Measurements from ENCODE around the gene FLNB.
"Not testable (repeated sequence)": the region's sequence is repeated elsewhere in the genome, so short reads cannot be mapped to it uniquely, and the experiment has no call there.

The FLNB gene

GRCh38 chr3:57973715-57974477, 34.3 kb upstream of the FLNB start:
- in situ Hi-C loops (cut with MboI; ENCODE audit: low sequenced_read_pairs): no loop called here
- DNase-seq (ENCODE audit: low spot score in 2 of 2): no peak
- H3K4me1 ChIP-seq: no peaks in the 10 kb centered on the region
- no peaks in the 10 kb centered on the region for H3K27me3 ChIP-seq (ENCODE audit: low read depth)
- H3K4me3 ChIP-seq: no peak overlapping the region
- no peaks in the 10 kb centered on the region for H3K36me3 ChIP-seq (replicated peaks)
- no peaks in the 10 kb centered on the region for H3K9me3 ChIP-seq

- Histone ChIP-seq H3K36me3 (replicated peaks) (no peaks in the 10 kb centered on the region), H3K27me3 (ENCODE audit: low read depth) (no peaks in the 10 kb centered on the region), H3K4me1 (no peaks in the 10 kb centered on the region), H3K9me3 (no peaks in the 10 kb centered on the region), H3K4me3 (no peak overlapping the region)
- DNase-seq (ENCODE audit: low spot score in 2 of 2): no peak
- in situ Hi-C loops (cut with MboI; ENCODE audit: low sequenced_read_pairs): no loop called here
These were observed 33.3 kb upstream of the FLNB start for GRCh38 chr3:57974796-57975388.

- H3K36me3 ChIP-seq (replicated peaks): no peaks in the 10 kb centered on the region
- in situ Hi-C loops (cut with MboI; ENCODE audit: low sequenced_read_pairs): no loop called here
- H3K9me3 ChIP-seq: no peaks in the 10 kb centered on the region
- DNase-seq (ENCODE audit: low spot score in 2 of 2): no peak
- no peaks in the 10 kb centered on the region for H3K4me1 ChIP-seq
- H3K4me3 ChIP-seq: no peak overlapping the region
- no peaks in the 10 kb centered on the region for H3K27me3 ChIP-seq (ENCODE audit: low read depth)
These were observed 30.4 kb upstream of the FLNB start for GRCh38 chr3:57977818-57978235.

GRCh38 chr3:57978316-57978715, 29.9 kb upstream of the FLNB start:
- Histone ChIP-seq H3K4me3 (no peak overlapping the region), H3K36me3 (replicated peaks) (no peaks in the 10 kb centered on the region), H3K27me3 (ENCODE audit: low read depth) (no peaks in the 10 kb centered on the region), H3K9me3 (no peaks in the 10 kb centered on the region), H3K4me1 (no peaks in the 10 kb centered on the region)
- DNase-seq (ENCODE audit: low spot score in 2 of 2): no peak
- in situ Hi-C loops (cut with MboI; ENCODE audit: low sequenced_read_pairs): no loop called here

GRCh38 chr3:57980416-57980815, 27.8 kb upstream of the FLNB start:
- Histone ChIP-seq H3K36me3 (replicated peaks) (no peaks in the 10 kb centered on the region), H3K27me3 (ENCODE audit: low read depth) (no peaks in the 10 kb centered on the region), H3K4me1 (no peaks in the 10 kb centered on the region), H3K4me3 (no peak overlapping the region), H3K9me3 (no peaks in the 10 kb centered on the region)
- in situ Hi-C loops (cut with MboI; ENCODE audit: low sequenced_read_pairs): no loop called here
- no peak for DNase-seq (ENCODE audit: low spot score in 2 of 2)

GRCh38 chr3:57981483-57982087, 26.6 kb upstream of the FLNB start:
- H3K27me3 ChIP-seq (ENCODE audit: low read depth): no peaks in the 10 kb centered on the region
- in situ Hi-C loops (cut with MboI; ENCODE audit: low sequenced_read_pairs): no loop called here
- no peaks in the 10 kb centered on the region for H3K9me3 ChIP-seq
- no peak for DNase-seq (ENCODE audit: low spot score in 2 of 2)
- H3K4me3 ChIP-seq: no peak overlapping the region
- H3K36me3 ChIP-seq (replicated peaks): no peaks in the 10 kb centered on the region
- no peaks in the 10 kb centered on the region for H3K4me1 ChIP-seq

- H3K36me3 ChIP-seq (replicated peaks): no peaks in the 10 kb centered on the region
- in situ Hi-C loops (cut with MboI; ENCODE audit: low sequenced_read_pairs): no loop called here
- H3K27me3 ChIP-seq (ENCODE audit: low read depth): no peaks in the 10 kb centered on the region
- H3K4me3 ChIP-seq: no peak overlapping the region
- H3K4me1 ChIP-seq: no peaks in the 10 kb centered on the region
- DNase-seq (ENCODE audit: low spot score in 2 of 2): no peak
- no peaks in the 10 kb centered on the region for H3K9me3 ChIP-seq
These were observed 25.5 kb upstream of the FLNB start for GRCh38 chr3:57982561-57983243.

GRCh38 chr3:57983734-57984518, 24.3 kb upstream of the FLNB start:
- Histone ChIP-seq H3K27me3 (ENCODE audit: low read depth) (no peaks in the 10 kb centered on the region), H3K36me3 (replicated peaks) (no peaks in the 10 kb centered on the region), H3K4me3 (no peak overlapping the region), H3K9me3 (no peaks in the 10 kb centered on the region), H3K4me1 (no peaks in the 10 kb centered on the region)
- no peak for DNase-seq (ENCODE audit: low spot score in 2 of 2)
- in situ Hi-C loops (cut with MboI; ENCODE audit: low sequenced_read_pairs): no loop called here

GRCh38 chr3:57985176-57985983, 22.8 kb upstream of the FLNB start:
- no peaks in the 10 kb centered on the region for H3K9me3 ChIP-seq
- H3K4me3 ChIP-seq: no peak overlapping the region
- no peaks in the 10 kb centered on the region for H3K27me3 ChIP-seq (ENCODE audit: low read depth)
- no peak for DNase-seq (ENCODE audit: low spot score in 2 of 2)
- H3K36me3 ChIP-seq (replicated peaks): no peaks in the 10 kb centered on the region
- in situ Hi-C loops (cut with MboI; ENCODE audit: low sequenced_read_pairs): no loop called here
- no peaks in the 10 kb centered on the region for H3K4me1 ChIP-seq

- Histone ChIP-seq H3K4me1 (no peaks in the 10 kb centered on the region), H3K4me3 (no peak overlapping the region), H3K9me3 (no peaks in the 10 kb centered on the region), H3K27me3 (ENCODE audit: low read depth) (no peaks in the 10 kb centered on the region), H3K36me3 (replicated peaks) (no peaks in the 10 kb centered on the region)
- DNase-seq (ENCODE audit: low spot score in 2 of 2): no peak
- in situ Hi-C loops (cut with MboI; ENCODE audit: low sequenced_read_pairs): no loop called here
These were observed 22.3 kb upstream of the FLNB start for GRCh38 chr3:57985984-57986246.

GRCh38 chr3:57986261-57986660, 22.0 kb upstream of the FLNB start:
- Histone ChIP-seq H3K4me3 (no peak overlapping the region), H3K4me1 (no peaks in the 10 kb centered on the region), H3K27me3 (ENCODE audit: low read depth) (no peaks in the 10 kb centered on the region), H3K36me3 (replicated peaks) (no peaks in the 10 kb centered on the region), H3K9me3 (no peaks in the 10 kb centered on the region)
- DNase-seq (ENCODE audit: low spot score in 2 of 2): no peak
- in situ Hi-C loops (cut with MboI; ENCODE audit: low sequenced_read_pairs): no loop called here

GRCh38 chr3:57989198-57989597, 19.0 kb upstream of the FLNB start:
- H3K27me3 ChIP-seq (ENCODE audit: low read depth); H3K4me1 ChIP-seq; H3K4me3 ChIP-seq; in situ Hi-C loops (cut with MboI; ENCODE audit: low sequenced_read_pairs); H3K9me3 ChIP-seq; DNase-seq (ENCODE audit: low spot score in 2 of 2); H3K36me3 ChIP-seq (replicated peaks): not testable (repeated sequence)

- H3K4me1 ChIP-seq: peaks cover 8% of the 10 kb centered on the region
- no peak overlapping the region for H3K4me3 ChIP-seq
- no peaks in the 10 kb centered on the region for H3K36me3 ChIP-seq (replicated peaks)
- in situ Hi-C loops (cut with MboI; ENCODE audit: low sequenced_read_pairs): no loop called here
- H3K9me3 ChIP-seq: no peaks in the 10 kb centered on the region
- DNase-seq (ENCODE audit: low spot score in 2 of 2): no peak
- no peaks in the 10 kb centered on the region for H3K27me3 ChIP-seq (ENCODE audit: low read depth)
These were observed 18.6 kb upstream of the FLNB start for GRCh38 chr3:57989646-57990045.
